ENCODE measurements around the gene MLLT3. TPM values are rescaled to one million over a fixed set of nuclear protein-coding genes. Genes with fewer than 3 reads are reported as not detected.

Gene MLLT3
- total and polyA plus RNA-seq, 2 of the 8 experiments (the other 6 are each of a cell fraction or from before 2014, with no cell fraction given) = 5.9 to 9.6 TPM

GRCh38 chr9:20377790-20378189 is 244.5 kb downstream of the MLLT3 start (continued):
- TF ChIP-seq, protein P1, sequence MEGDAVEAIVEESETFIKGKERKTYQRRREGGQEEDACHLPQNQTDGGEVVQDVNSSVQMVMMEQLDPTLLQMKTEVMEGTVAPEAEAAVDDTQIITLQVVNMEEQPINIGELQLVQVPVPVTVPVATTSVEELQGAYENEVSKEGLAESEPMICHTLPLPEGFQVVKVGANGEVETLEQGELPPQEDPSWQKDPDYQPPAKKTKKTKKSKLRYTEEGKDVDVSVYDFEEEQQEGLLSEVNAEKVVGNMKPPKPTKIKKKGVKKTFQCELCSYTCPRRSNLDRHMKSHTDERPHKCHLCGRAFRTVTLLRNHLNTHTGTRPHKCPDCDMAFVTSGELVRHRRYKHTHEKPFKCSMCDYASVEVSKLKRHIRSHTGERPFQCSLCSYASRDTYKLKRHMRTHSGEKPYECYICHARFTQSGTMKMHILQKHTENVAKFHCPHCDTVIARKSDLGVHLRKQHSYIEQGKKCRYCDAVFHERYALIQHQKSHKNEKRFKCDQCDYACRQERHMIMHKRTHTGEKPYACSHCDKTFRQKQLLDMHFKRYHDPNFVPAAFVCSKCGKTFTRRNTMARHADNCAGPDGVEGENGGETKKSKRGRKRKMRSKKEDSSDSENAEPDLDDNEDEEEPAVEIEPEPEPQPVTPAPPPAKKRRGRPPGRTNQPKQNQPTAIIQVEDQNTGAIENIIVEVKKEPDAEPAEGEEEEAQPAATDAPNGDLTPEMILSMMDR (IDR thresholded peaks at IDR 0.05; ENCODE audit: control extremely low read depth in 1 of 3, insufficient read depth in 1 of 3, low read depth in 1 of 3, low read length in 3 of 3) = no peak
- no peak for TF ChIP-seq PHF8 (conservative IDR thresholded peaks at IDR 0.05; ENCODE audit: low read depth, low read length)
- no peak for TF ChIP-seq SAP30 (IDR thresholded peaks at IDR 0.05; ENCODE audit: insufficient read depth, insufficient replicate concordance, low read length)
- TF ChIP-seq SRF (IDR thresholded peaks at IDR 0.05; ENCODE audit: low read depth, low read length) = no peak
- no peak for TF ChIP-seq CBX5 (IDR thresholded peaks at IDR 0.05; ENCODE audit: low read depth, low read length)
- TF ChIP-seq POLR2A (IDR thresholded peaks at IDR 0.05; ENCODE audit: control extremely low read depth in 1 of 2, low read depth in 2 of 2, low read length in 2 of 2) = no peak
- no peak for TF ChIP-seq POLR2AphosphoS5 (IDR thresholded peaks at IDR 0.05; ENCODE audit: low read depth, low read length)

Measured in H1 (cell line).